Bone marrow (tissue), 2 donors: ENCODE measurements around the gene LLGL1.

Experiments
- DNase-seq, 2 donors: peaks; one replicate each; lab custom pipeline; 2025; lab: John Stamatoyannopoulos, UW

LLGL1 gene

GRCh38 chr17:18253187-18253884 lies 27.9 kb downstream of the LLGL1 start:
- no peak for DNase-seq

GRCh38 chr17:18253947-18254821 lies 28.7 kb downstream of the LLGL1 start:
- no peak for DNase-seq

DNA sequence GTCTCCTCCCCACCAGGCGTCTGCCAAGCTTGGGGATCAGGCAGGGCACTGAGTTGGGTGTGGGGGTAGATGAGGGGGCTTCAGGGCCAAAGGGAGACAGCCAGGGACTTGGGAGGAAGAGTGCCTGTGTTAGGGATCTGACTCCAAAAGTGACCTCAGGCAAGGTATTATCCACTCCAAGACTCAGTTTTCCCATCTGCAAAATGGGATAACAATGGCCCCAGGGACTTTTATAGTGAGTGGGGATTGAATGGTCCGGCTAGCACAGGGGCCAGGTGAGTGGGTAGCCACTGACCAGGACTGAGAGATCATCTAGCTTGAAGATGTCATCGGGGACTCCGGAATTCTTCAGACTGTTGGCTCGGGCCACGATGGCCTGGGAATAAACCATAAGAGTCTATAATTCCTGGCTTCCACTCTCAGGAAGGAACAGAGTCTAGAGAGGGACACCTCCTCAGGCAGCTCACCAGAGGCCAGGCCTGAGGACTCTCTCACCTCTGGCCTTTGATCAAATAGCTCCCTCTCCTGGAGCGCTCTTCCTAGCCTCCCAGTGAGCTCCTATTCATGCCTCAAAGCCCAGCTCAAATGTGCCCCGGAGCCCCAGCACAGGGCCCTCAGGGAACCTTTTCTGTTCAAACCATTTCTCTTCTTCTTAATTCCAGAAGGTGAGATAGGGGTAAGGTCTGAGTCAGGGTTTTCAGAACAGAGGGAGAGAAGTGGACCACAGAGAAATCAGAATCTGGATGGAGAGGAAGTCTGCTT lies 29.6 kb downstream of the LLGL1 start:
- no peak for DNase-seq

DNA sequence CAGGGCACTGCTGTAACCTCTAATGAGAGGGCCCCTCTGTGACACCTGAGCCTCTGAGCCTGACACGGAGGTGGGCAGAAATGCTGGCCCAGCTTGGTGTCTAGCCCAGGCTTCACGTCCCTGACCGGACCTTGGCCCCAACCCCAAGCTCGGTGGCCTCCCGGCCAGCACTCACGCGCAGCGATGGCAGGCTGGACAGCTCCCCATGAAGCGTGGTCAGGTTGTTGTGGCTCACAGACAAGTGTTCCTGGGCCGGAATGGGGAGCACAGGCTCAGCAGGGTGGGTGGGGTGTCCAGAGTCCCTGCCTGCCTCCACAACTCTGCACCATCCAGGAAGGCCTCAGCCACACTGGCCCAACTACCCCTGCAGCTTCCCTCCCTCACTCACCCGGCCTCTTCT lies 30.9 kb downstream of the LLGL1 start:
- no peak for DNase-seq

- DNase-seq = no peak
These were observed 31.3 kb downstream of the LLGL1 start for GRCh38 chr17:18256776-18257175.

DNA sequence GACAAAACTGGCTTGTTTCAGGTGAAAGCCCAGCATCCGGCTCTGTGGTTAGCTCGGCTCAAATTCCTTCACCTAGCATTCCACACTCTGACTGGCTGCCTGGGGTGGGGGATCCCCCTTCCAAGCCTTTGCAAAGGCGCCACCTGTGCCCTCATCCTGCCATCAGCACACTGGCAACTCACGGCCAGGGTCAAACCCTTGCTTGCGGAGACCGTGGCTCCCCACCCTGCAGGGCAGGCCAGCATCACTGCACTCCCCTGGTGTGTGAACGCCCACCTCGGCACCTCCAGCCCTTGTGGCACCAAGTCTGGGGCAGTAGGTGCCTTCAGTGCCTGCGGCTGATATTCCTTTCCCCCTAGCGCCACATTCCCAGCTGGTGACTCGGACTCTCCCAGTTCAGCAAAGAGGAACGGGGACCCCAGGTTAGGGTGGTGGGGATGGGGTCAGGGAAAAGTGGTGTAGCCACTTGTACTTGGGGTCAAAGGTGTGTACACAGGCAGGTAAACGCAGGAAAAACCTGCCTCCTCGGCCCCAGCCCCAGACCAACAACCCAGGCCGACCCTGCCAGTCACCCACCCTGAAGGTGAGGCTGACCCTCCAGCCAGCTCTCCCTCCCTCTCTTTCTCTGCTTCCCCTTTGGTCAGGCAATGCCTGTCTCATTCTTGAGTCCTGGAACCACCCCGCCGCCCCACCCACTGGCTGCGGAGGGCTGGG lies 32.0 kb downstream of the LLGL1 start:
- no peak for DNase-seq

GRCh38 chr17:18257982-18258355 lies 32.5 kb downstream of the LLGL1 start:
- peak; percentile 33 to 85 for DNase-seq

DNA sequence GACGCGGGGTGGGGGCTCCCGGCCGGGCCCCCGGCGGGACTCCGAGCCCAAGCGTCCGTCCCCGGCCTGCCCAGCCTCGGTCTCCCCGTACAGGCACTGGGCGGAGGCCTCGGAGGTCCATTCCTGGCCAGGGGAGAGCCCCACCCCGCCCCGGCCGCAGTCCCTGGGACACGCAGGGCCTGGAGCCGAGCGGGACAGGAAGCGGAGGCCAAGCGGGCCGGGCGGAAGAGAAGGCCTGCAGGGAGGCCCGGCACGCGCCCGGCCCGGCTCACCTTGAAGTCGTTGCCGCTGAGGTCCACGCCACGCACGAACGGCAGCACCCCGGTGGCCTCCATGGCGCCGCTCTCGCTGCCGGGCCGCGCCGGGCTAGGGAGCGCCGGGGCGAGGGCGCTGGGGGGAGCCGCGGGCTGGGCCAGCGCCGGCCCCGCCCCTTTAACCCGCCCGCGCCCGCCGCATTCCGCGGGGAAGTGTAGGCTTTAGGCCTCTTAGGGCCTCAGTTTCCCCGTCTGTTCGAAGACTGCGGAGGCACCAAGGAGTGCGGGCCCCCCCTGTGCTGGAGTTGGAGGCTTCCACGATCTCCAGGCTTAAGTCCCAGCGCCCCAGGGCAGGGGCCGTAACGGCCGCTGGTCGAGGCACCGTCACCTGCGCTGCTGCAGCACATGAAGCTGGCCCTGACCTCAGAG lies 33.1 kb downstream of the LLGL1 start, which contains the start of gene FLII:
Gene FLII (minus strand): TSS at position 383 of the 683 bp plus-strand sequence. CDS start 48 bp downstream, at position 335.
- DNase-seq = peak in 1 of 2 donors; percentile 85

DNA sequence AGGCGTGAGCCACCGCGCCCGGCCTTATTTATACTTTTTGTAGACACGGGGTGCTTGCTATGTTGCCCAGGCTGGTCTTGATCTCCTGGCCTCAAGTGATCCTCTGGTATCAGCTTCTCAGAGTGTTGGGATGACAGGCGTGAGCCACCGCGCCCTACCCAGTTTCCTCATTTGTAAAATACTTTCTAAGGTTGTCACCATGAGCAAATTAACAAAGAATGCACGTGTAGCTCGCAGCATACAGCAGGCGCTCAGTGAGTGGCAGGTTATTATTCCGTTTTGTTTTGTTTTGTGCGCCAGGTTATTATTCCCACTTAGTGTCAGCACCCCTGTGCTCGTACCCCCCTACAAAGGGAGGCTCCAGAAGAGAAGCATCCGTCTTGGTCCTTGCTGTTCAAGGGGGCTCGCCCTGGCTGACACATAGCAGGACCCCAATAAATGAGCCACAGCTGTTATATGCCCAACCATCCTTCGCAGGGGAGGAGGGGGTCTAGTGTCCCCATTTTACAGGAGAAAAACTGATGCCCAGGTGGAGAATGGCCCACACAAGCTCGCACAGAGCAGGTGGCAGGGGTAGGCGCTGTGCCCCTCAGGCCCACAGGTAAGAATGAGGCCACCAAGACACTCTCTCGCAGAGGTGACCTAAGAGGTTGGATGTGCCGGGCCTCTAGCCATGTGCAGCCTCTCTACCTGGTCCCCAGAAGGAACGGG lies 34.3 kb downstream of the LLGL1 start:
- DNase-seq = no peak

DNA sequence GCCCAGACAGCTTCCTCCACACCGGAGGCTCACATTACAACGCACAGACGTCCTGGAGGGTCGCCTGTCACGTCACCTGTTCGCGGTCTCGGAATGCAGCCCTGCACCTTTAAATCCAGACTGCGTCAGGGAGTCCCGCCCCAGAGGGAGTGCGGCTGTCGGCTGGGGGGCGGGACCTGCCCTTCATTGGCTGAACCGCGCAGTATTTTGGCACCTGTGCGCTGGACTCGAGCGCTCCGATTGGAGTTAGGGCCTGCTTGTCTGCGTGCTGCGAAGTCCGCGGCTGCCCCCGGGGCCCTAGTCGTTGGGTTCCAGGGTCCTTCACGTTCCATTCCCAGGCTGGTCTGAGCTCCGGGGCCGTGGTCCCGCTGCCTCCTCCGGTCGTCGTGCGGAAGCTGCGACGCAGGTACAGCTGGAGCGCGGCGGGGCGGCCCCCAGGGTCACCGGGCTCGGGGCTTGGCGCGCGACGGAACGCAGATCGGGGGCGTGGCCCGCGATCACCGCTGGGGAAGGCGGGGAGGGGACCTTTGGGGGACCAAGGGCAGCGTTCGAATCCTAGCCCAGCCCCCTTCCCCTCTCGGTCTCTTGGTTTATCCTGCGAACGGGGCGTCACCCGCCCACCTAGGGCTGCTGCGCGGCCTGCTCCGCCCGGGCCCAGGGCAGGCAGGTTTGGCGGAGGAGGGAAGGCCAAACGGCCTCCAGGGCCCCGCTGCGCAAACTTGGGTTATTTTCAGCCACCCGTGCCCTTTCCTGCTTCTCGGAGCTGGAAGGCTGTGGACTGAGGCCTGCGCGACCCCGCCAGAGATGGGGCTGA lies 35.1 kb downstream of the LLGL1 start, which contains the start of gene MIEF2:
Gene MIEF2 (plus strand): TSS at position 331 of the 814 bp plus-strand sequence. CDS start 2,059 bp downstream, outside the sequence.
- DNase-seq = peak; percentile 75 to 80

DNA sequence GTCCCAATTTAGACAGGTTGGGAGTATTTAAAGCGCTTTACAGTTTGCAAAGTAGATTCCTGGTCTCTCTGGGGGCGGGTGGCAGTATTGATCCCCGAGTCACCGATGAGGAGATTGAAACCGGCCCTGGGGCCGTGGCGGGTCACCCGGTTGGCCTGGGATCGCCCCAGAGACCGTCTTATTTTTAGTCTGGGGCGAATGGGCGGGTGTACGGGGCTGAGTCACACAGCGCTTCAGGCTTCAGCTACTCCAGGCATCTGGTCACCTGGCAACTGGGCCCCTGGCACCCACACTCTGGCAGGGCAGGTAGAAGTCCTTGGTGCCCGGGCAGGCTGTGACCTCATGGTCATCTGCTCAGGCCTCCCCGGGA lies 35.7 kb downstream of the LLGL1 start:
- DNase-seq = peak; percentile 9 to 29

GRCh38 chr17:18261659-18262058 lies 36.2 kb downstream of the LLGL1 start:
- DNase-seq = no peak

GRCh38 chr17:18262111-18262510 lies 36.7 kb downstream of the LLGL1 start:
- DNase-seq = no peak

- DNase-seq = no peak
These were observed 37.2 kb downstream of the LLGL1 start for GRCh38 chr17:18262641-18263040.

GRCh38 chr17:18263885-18264682 lies 38.6 kb downstream of the LLGL1 start:
- no peak for DNase-seq

DNA sequence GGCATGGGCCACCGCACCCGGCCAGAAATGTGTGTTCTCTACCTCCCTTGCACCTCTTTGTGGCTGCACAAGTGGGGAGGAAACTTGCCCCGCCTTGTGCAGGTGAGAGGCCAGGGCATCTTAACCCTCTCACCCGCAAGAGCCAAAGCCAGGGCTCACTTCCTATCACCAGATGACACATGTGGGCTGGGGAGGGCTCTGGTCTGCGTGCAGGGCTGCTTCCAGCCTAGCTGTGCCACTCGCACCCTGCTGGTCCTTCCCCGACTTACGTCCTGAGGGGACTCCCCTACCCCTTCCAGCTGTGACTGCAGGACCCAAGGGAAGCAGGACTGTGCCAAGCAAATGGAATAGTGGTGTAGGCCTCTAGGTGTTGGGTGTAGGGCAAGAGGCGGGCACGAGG lies 41.9 kb downstream of the LLGL1 start:
- DNase-seq = no peak

DNA sequence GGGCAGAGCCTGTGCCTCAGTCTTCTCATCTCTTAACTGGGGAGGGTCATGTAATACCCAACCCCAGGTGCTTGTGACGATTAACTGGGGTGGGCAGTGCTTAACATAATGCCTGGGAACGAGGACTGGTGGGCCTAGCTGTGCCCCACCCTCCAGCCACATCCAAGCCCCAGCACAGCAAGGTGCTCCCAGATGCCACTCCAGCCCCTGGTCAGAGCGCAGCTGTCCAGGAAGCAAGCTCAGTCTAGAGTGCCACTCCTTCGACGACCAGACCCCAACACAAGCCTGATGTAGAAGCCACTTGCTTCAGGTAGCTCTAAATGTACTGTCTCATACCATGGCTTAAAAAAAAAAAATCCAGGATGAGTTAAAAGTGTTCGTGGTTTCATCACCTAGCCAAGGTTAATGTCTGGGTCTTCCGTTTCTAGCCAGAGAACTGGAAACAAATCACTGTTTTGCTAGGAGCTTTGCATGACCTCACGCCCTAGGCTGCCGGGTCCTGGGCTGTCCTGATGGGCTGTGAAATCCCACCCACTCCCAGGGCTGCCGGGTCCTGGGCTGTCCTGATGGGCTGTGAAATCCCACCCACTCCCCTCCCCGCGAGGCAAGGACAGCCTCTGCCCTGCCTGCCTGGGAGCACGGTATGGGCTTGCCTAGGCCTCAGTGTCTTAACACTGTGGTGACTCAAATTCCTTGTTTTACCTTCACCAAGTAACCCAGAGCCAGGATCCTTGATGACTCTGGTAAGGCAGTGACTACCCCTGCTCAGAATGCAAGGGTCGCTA lies 42.7 kb downstream of the LLGL1 start:
- no peak for DNase-seq
